Omental fat pad (tissue), 4 donors: ENCODE measurements around the gene BICRA. TPM values are rescaled to one million over a fixed set of nuclear protein-coding genes. Genes with fewer than 3 reads are reported as not detected.

Experiments
- ATAC-seq: fragments of 150-250 bp; one replicate; pipeline ENCODE4 v1.9.1; 2016; ENCODE audit warnings: mild to moderate bottlenecking, moderate library complexity; ENCODE audit not compliant: low FRiP score
- DNase-seq: peaks from one replicate; pipeline ENCODE4 v3.0.0-alpha.2; 2019; ENCODE audit warnings: low spot score
- total RNA-seq, 4 donors: library from RNA; depleted of rRNA; stranded (reverse); fragments of >200 nt; gene quantifications; one replicate each; pipeline ENCODE4 v1.1.0, GENCODE V29; 2016
- TF ChIP-seq, protein P1 (sequence below), 3 donors: fragments of 450-650 bp; IDR thresholded peaks; one replicate each; pipeline ENCODE4 v1.5.1; 2016 to 2017; ENCODE audit warnings: antibody characterized with exemption in 3 of 3, mild to moderate bottlenecking in 3 of 3, moderate library complexity in 2 of 3

The BICRA gene
- total RNA-seq, 4 donors from 2014 or later = 3.2 to 20.3 (median 6.8) TPM

GRCh38 chr19:47675271-47675670, 66.3 kb downstream of the BICRA start:
- TF ChIP-seq, protein P1, sequence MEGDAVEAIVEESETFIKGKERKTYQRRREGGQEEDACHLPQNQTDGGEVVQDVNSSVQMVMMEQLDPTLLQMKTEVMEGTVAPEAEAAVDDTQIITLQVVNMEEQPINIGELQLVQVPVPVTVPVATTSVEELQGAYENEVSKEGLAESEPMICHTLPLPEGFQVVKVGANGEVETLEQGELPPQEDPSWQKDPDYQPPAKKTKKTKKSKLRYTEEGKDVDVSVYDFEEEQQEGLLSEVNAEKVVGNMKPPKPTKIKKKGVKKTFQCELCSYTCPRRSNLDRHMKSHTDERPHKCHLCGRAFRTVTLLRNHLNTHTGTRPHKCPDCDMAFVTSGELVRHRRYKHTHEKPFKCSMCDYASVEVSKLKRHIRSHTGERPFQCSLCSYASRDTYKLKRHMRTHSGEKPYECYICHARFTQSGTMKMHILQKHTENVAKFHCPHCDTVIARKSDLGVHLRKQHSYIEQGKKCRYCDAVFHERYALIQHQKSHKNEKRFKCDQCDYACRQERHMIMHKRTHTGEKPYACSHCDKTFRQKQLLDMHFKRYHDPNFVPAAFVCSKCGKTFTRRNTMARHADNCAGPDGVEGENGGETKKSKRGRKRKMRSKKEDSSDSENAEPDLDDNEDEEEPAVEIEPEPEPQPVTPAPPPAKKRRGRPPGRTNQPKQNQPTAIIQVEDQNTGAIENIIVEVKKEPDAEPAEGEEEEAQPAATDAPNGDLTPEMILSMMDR (IDR thresholded peaks at IDR 0.05) = no peak
- DNase-seq (no peak), ATAC-seq (no peak)

DNA sequence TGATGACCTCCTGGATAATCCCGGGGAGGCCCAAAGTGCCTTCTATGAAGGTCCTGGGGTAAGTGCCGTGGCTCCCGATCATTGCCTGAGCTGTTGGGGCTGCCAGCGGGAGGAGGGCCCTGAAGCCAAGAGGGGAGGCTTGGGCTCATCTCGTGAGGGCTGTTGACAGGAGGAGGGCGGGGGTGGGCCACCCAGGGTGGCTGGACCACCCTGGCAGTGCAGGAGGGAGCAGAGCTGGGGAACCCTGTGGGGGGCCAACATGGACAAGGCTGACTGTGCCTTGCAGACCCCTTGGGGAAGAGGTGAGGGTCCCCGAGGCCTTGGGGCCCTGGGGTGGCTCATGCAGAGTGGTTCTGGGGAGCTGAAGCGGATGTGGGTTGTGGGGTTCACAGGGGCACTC, 66.9 kb downstream of the BICRA start:
- DNase-seq (no peak), ATAC-seq (no peak)
- TF ChIP-seq, protein P1 (IDR thresholded peaks at IDR 0.05) = no peak

DNA sequence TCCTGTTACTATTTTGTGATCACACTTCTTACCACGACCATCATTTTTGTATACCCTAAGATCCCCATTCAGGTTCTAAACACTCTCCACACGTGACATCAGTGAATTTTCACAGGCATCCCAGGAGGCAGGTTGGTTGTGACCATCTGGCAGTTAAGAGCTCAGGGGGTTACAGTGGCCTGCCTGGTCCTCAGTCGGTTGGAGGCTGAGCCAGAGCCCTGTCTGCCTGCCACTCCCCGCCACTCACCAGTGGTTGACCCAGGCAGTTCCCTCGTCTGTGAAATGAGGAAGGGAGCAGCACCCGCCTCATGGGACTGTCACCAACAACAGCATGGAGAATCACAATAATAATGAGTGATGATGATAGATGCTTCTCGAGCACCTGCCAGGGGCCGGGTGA, 67.9 kb downstream of the BICRA start:
- DNase-seq (no peak), ATAC-seq (no peak)
- TF ChIP-seq, protein P1 (IDR thresholded peaks at IDR 0.05) = no peak

GRCh38 chr19:47679251-47679900, 70.4 kb downstream of the BICRA start:
- DNase-seq (no peak), ATAC-seq (no peak)
- TF ChIP-seq, protein P1 (IDR thresholded peaks at IDR 0.05) = no peak

- ATAC-seq (no peak), DNase-seq (no peak)
- TF ChIP-seq, protein P1 (IDR thresholded peaks at IDR 0.05) = no peak
Measured at GRCh38 chr19:47679922-47680857, 71.3 kb downstream of the BICRA start.

GRCh38 chr19:47680858-47681332, 72.0 kb downstream of the BICRA start:
- DNase-seq (no peak), ATAC-seq (no peak)
- TF ChIP-seq, protein P1 (IDR thresholded peaks at IDR 0.05) = no peak
